GM23248 (cell line): Measurements from ENCODE around the gene CHST1. TPM values are rescaled to one million over a fixed set of nuclear protein-coding genes. Genes with fewer than 3 reads are reported as not detected.

ENCODE experiments used
- DNase-seq: peaks from one replicate; pipeline ENCODE4 v3.0.0-alpha.2; 2015
- H2AFZ ChIP-seq: fragments of 200-600 bp; sonication (generic); 2 replicates; pipeline ENCODE4 v1.6.1; 2016; ENCODE audit warnings: antibody characterized with exemption
- H3F3A ChIP-seq: fragments of 200-600 bp; sonication (generic); 2 replicates; pipeline ENCODE4 v1.6.1; 2016; ENCODE audit warnings: mild to moderate bottlenecking, antibody characterized with exemption, mixed run types; ENCODE audit not compliant: insufficient read depth
- H3K27ac ChIP-seq: fragments of 200-600 bp; sonication (generic); 2 replicates; pipeline ENCODE4 v1.5.1; 2016; ENCODE audit warnings: mild to moderate bottlenecking
- H3K27me3 ChIP-seq: fragments of 200-600 bp; sonication (generic); replicated peaks from 2 replicates; pipeline ENCODE4 v1.6.1; 2016; ENCODE audit warnings: mild to moderate bottlenecking; ENCODE audit not compliant: insufficient read depth
- H3K36me3 ChIP-seq: fragments of 200-600 bp; sonication (generic); 2 replicates; pipeline ENCODE4 v1.6.1; 2016; ENCODE audit warnings: low read depth, mild to moderate bottlenecking
- H3K4me1 ChIP-seq: fragments of 200-600 bp; sonication (generic); 2 replicates; pipeline ENCODE4 v1.6.1; 2016; ENCODE audit warnings: mild to moderate bottlenecking; ENCODE audit not compliant: insufficient read depth
- H3K4me2 ChIP-seq: fragments of 200-600 bp; sonication (generic); one replicate; pipeline ENCODE4 v1.6.1; 2016; ENCODE audit warnings: mild to moderate bottlenecking; ENCODE audit not compliant: unreplicated experiment
- H3K4me3 ChIP-seq: fragments of 200-600 bp; sonication (generic); 2 replicates; pipeline ENCODE4 v1.5.1; 2016; ENCODE audit warnings: mild to moderate bottlenecking
- H3K79me2 ChIP-seq: fragments of 200-600 bp; sonication (generic); 2 replicates; pipeline ENCODE4 v1.6.1; 2016; ENCODE audit warnings: mild to moderate bottlenecking; ENCODE audit not compliant: insufficient read depth
- H3K9ac ChIP-seq: fragments of 200-600 bp; sonication (generic); 2 replicates; pipeline ENCODE4 v1.6.1; 2016; ENCODE audit warnings: mild to moderate bottlenecking
- H3K9me2 ChIP-seq: fragments of 200-600 bp; sonication (generic); 2 replicates; pipeline ENCODE4 v1.6.1; 2016; ENCODE audit warnings: mixed run types, mild to moderate bottlenecking, moderate library complexity; ENCODE audit not compliant: insufficient read depth
- H3K9me3 ChIP-seq: fragments of 200-600 bp; sonication (generic); one replicate; pipeline ENCODE4 v1.6.1; 2017; ENCODE audit warnings: low read depth
- H4K20me1 ChIP-seq: fragments of 200-600 bp; sonication (generic); 2 replicates; pipeline ENCODE4 v1.6.0; 2016; ENCODE audit not compliant: insufficient read depth
- EZH2 ChIP-seq: fragments of 200-600 bp; sonication (generic); IDR thresholded peaks from 2 replicates; pipeline ENCODE4 v1.6.1; 2018; ENCODE audit warnings: antibody characterized with exemption, mild to moderate bottlenecking; ENCODE audit not compliant: insufficient read depth, poor library complexity, severe bottlenecking
- EZH2phosphoT487 ChIP-seq: fragments of 200-600 bp; sonication (generic); IDR thresholded peaks from 2 replicates; pipeline ENCODE4 v1.6.1; 2018; ENCODE audit warnings: antibody characterized with exemption, moderate library complexity, mild to moderate bottlenecking, low read depth; ENCODE audit not compliant: insufficient read depth
- WGBS, 2 experiments: methylation state at CpG; one replicate each; pipeline ENCODE4 v1.1.6; 2015 to 2017; ENCODE audit warnings: low lambda C conversion rate in 2 of 2, low coverage in 1 of 2; ENCODE audit errors: missing lambda C conversion rate in 2 of 2; 5-methylcytosine and 5-hydroxymethylcytosine counted together
- in situ Hi-C: fragments of 300-500 bp; cut with MboI; formaldehyde crosslinking; loops from 2 replicates; pipeline ENCODE4 v1.15.0; 2020
- polyA plus RNA-seq: library from polyadenylated mRNA; unstranded; fragments of >200 nt; fragmentation: Nextera tagmentation; extraction: Ambion mirVana; gene quantifications from 2 replicates; pipeline ENCODE4 v1.2.1, GENCODE V29; 2016
- total RNA-seq: library from RNA; depleted of rRNA; stranded (reverse); fragments of >200 nt; shearing (Covaris generic); gene quantifications from 2 replicates; pipeline ENCODE4 v1.2.3, GENCODE V29; 2014

The CHST1 gene
- total and polyA plus RNA-seq, 2 experiments from 2014 or later = 0.06 TPM; not detected in 1

DNA sequence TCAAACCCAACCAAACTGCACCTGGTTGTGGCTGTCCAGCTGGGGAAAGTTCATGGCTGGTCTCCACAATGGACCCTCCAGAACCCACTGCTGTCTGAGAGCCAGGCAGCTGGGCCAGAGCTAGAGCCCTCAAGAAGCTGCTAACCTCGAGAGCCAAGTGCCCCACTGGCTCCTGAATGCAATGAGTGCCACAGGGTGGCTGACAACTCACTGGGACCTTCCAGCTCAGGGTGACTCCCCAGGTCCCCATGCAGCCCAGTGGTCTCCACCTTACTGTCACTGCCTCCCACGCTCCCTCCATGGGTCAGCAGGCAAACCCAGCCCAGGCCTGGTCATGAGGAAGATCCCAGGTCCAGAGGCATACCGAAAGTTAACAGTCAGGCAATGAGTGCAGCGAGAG is 8.0 kb upstream of the CHST1 start:
- no peaks in the 10 kb centered on the region for H3K36me3 ChIP-seq
- no peak overlapping the region for H3K9ac ChIP-seq
- no peak for DNase-seq
- TF ChIP-seq EZH2phosphoT487 = no peak
- in situ Hi-C loops = no loop called here
- H3K9me2 ChIP-seq = no peaks in the 10 kb centered on the region
- H3K79me2 ChIP-seq = no peaks in the 10 kb centered on the region
- H3K27me3 ChIP-seq = peaks cover 9% of the 10 kb centered on the region; the same call in 1 of the 2 replicates
- WGBS, 2 experiments = 39 to 47% methylated on average over 4 of the region's 4 CpGs
- H4K20me1 ChIP-seq = no peaks in the 10 kb centered on the region
- no peaks in the 10 kb centered on the region for H3K4me1 ChIP-seq
- no peak overlapping the region for H3K27ac ChIP-seq
- H3K9me3 ChIP-seq = no peaks in the 10 kb centered on the region
- H3F3A ChIP-seq = no peaks in the 10 kb centered on the region
- H2AFZ ChIP-seq = no peak overlapping the region
- no peak overlapping the region for H3K4me3 ChIP-seq
- no peak overlapping the region for H3K4me2 ChIP-seq

DNA sequence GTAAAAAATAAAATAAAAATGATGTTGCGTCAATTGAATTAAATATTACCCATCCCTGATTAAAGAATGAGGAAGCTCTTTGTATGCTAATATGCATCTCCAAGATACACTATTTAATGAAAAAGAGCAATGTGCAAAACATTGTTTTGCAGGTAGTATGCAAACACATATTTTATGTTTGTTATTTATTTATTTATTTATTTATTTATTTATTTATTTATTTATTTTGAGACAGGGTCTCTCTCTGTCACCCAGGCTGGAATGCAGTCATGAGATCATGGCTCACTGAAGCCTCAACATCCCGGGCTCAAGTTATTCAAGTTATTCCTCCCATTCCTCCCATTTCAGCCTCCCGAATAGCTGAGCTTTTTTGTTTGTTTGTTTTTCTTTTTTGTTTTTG is 7.2 kb upstream of the CHST1 start:
- no peaks in the 10 kb centered on the region for H3K36me3 ChIP-seq
- no peaks in the 10 kb centered on the region for H3K9me3 ChIP-seq
- H2AFZ ChIP-seq = no peak overlapping the region
- in situ Hi-C loops = no loop called here
- no peak for TF ChIP-seq EZH2phosphoT487
- WGBS, 2 experiments = 52 to 53% methylated on average over 3 of the region's 3 CpGs
- no peaks in the 10 kb centered on the region for H3K79me2 ChIP-seq
- H3F3A ChIP-seq = no peaks in the 10 kb centered on the region
- no peak overlapping the region for H3K9ac ChIP-seq
- H3K4me3 ChIP-seq = no peak overlapping the region
- H4K20me1 ChIP-seq = no peaks in the 10 kb centered on the region
- no peaks in the 10 kb centered on the region for H3K9me2 ChIP-seq
- H3K4me1 ChIP-seq = no peaks in the 10 kb centered on the region
- no peak overlapping the region for H3K27ac ChIP-seq
- H3K27me3 ChIP-seq = peaks cover 17% of the 10 kb centered on the region
- no peak for DNase-seq
- H3K4me2 ChIP-seq = no peak overlapping the region

DNA sequence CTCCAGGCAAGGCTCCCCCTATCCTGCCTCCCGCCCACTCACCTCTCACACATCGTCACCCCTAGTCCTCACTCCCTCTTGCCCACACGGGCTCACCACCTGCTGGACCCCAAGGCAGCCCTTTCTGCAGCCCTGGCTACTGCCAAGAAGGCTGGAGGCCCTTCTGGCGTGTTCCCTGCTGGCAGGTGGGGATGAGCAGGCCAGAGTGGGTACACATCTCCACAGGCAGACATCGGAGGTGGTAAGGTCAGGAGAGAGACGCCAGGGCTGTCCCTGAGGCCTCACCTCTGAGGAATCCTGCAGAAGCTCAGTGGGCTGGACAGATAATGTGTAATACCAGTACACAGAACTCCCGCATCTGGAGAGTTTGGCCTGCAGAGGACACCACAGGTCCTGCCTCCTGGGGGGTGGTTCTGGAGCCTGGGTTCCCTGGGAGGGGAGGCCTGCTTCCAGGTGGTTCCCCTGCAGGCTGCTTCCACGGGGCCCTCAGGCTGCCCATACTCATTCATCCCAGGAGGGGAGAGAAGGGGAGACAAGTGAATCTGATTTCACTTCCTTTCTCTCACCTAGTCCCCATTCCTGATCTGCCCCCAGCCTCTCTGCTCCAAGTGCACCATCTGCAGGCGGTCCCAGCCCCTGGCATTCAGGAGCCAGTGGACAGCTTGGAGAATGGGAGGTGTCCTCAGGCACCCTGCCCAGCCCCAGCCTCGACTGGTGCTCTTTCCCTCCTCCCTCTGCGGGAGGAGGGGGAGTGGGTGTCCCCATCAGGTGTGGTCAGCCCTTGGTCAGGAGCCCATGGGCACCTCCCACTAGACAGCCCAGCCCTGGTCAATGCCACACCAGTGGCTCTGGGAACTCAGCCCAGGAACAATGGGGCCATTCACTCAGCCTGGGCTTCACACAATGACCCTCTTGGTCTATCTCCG is 6.1 kb upstream of the CHST1 start:
- in situ Hi-C loops = no loop called here
- WGBS, 2 experiments = 43 to 45% methylated on average over 11 to 12 of the region's 12 CpGs
- TF ChIP-seq EZH2 = no peak
- no peak for TF ChIP-seq EZH2phosphoT487

DNA sequence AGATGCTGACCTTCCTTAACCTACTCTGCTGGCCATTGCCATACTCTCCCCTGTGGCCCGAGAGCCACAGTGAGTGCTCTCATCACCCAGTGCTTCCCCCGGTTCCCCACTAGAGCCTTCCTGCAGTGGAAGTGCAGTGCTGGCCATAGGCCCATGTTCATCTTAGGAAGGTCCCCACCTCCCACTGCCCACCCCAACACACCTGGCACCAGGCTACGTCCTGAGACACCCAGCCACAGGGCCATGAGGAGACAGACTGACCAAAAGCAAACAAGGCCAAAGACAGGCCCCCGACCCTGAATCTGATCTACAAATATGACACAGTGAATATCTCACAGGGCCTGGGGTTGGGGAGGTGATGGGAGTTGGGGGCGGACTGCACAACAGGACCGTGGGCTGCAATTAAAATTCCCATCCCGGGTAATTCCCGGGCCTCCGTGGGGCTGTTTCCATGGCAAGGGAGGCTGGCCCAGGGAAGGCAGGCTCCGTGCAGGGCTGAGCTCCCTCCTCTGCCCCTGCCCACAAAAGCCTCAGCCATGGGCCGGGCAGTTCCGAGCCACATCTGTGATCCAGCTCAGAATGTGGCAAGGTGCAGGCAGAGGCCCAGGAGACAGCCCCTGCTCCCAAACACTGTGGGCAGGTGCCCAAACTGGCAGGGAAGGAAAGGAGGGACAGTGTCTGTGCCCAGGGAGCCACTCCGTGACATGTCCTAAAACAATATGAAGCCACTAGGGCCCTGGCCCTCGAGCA is 5.1 kb upstream of the CHST1 start:
- Histone ChIP-seq H3F3A (no peaks in the 10 kb centered on the region), H3K9me2 (no peaks in the 10 kb centered on the region), H3K36me3 (no peaks in the 10 kb centered on the region), H4K20me1 (no peaks in the 10 kb centered on the region), H3K4me2 (no peak overlapping the region), H3K4me1 (no peaks in the 10 kb centered on the region), H3K9ac (no peak overlapping the region), H3K9me3 (no peaks in the 10 kb centered on the region), H3K27ac (no peak overlapping the region), H2AFZ (no peak overlapping the region), H3K79me2 (no peaks in the 10 kb centered on the region), H3K4me3 (no peak overlapping the region), H3K27me3 (peaks cover 23% of the 10 kb centered on the region)
- no peak for DNase-seq
- WGBS, 2 experiments = 39 to 50% methylated on average over 14 of the region's 14 CpGs
- TF ChIP-seq EZH2phosphoT487 (no peak), EZH2 (no peak)
- in situ Hi-C loops = no loop called here

More for the DNA sequence above, 6.1 kb upstream of the CHST1 start:
- H3F3A ChIP-seq = no peaks in the 10 kb centered on the region
- no peak overlapping the region for H2AFZ ChIP-seq
- no peak overlapping the region for H3K4me2 ChIP-seq
- no peak overlapping the region for H3K27ac ChIP-seq
- H3K9me2 ChIP-seq = no peaks in the 10 kb centered on the region
- H3K27me3 ChIP-seq = peaks cover 23% of the 10 kb centered on the region
- H4K20me1 ChIP-seq = no peaks in the 10 kb centered on the region
- no peaks in the 10 kb centered on the region for H3K9me3 ChIP-seq
- H3K4me3 ChIP-seq = no peak overlapping the region
- no peak for DNase-seq
- H3K79me2 ChIP-seq = no peaks in the 10 kb centered on the region
- no peaks in the 10 kb centered on the region for H3K4me1 ChIP-seq
- no peaks in the 10 kb centered on the region for H3K36me3 ChIP-seq
- no peak overlapping the region for H3K9ac ChIP-seq
